Activated T-cell treated with anti-CD3 and anti-CD28 coated beads, Interleukin-2, amount 50 U/mL, for 72 hours (primary cell): ENCODE data around the gene RBM7. TPM values are rescaled to one million over a fixed set of nuclear protein-coding genes. Genes with fewer than 3 reads are reported as not detected.

ENCODE experiments used
- ATAC-seq, 2 donors: fragments of 150-1000 bp; cut with Tn5 transposase; replicated peaks in 1 of 2; 2 replicates each; pipeline ENCODE4 v1.10.0; 2021; ENCODE audit warnings: moderate library complexity in 2 of 2, mild to moderate bottlenecking in 1 of 2
- DNase-seq, 2 donors: peaks; one replicate each; pipeline ENCODE4 v3.0.0; 2021 to 2022; ENCODE audit warnings: mixed read lengths in 1 of 2
- H3K27ac Mint-ChIP-seq: one replicate; pipeline ENCODE4 v1.8.0; 2022; ENCODE audit warnings: mild to moderate bottlenecking, moderate library complexity, mixed read lengths
- H3K27me3 Mint-ChIP-seq: one replicate; pipeline ENCODE4 v1.8.0; 2022; ENCODE audit warnings: low read depth, mixed read lengths
- H3K36me3 Mint-ChIP-seq, 2 donors: one replicate each; pipeline ENCODE4 v1.8.0; 2022; ENCODE audit warnings: mixed read lengths in 2 of 2, mild to moderate bottlenecking in 1 of 2; ENCODE audit not compliant: insufficient read depth in 2 of 2
- H3K4me1 Mint-ChIP-seq: one replicate; pipeline ENCODE4 v1.8.0; 2022; ENCODE audit warnings: low read depth, mixed read lengths
- H3K4me3 Mint-ChIP-seq, 2 donors: one replicate each; pipeline ENCODE4 v1.8.0; 2022; ENCODE audit warnings: mild to moderate bottlenecking in 2 of 2, mixed read lengths in 2 of 2, moderate library complexity in 2 of 2
- H3K9me3 Mint-ChIP-seq, 2 donors: one replicate each; pipeline ENCODE4 v1.8.0; 2022; ENCODE audit warnings: mixed read lengths in 2 of 2
- total RNA-seq, 2 donors: library from RNA; stranded (reverse); gene quantifications; one replicate each; pipeline ENCODE4 v1.2.3, GENCODE V29; 2022

RBM7 gene
- total RNA-seq, 2 donors from 2014 or later = 40.7 to 52.0 TPM

DNA sequence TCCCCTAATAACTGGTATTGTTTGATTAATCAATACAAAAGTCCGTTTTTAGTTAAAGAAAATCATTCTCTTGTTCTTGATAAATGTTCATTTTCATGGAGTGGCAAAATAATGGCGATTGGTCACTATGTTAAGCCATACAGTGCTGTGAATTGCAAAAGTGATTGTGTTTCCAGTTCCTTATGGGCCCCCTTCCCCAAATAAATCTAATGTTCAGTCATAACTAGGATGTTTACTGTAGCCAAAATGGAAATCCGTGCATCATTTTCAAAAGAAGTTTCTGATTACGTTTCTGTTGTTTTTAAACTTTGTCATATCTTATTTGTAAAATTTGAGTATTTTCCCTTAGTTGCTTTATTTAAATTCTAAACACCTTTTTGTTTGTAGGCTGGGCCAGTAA lies 845 bp downstream of the RBM7 start:
- no peaks in the 10 kb centered on the region for H3K27me3 Mint-ChIP-seq
- H3K4me3 Mint-ChIP-seq = peak overlapping the region; percentile 91 to 99
- H3K27ac Mint-ChIP-seq = peak overlapping the region; percentile 99
- peaks cover 68% of the 10 kb centered on the region for H3K4me1 Mint-ChIP-seq
- DNase-seq (no peak), ATAC-seq (no peak)
- H3K9me3 Mint-ChIP-seq = no peaks in the 10 kb centered on the region
- peaks cover 22 to 30% of the 10 kb centered on the region in 2 donors for H3K36me3 Mint-ChIP-seq

DNA sequence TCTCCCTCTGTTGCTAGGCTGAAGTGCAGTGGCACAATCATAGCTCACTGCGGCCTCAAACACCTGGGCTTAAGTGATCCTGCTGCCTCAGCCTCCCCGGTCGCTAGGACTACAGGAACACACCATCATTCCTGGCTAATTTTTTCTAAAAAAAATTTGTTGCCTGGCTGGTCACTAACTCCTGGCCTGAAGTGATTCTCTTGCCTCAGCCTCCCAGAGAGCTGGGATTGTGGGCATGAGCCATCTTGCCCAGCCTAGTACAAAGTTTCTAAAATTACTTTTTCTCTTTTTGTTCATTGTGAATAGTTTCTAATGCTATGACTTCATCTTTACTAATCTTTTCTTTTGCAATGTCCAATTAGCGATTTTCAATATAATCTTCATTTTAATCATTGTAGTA lies 12.5 kb downstream of the RBM7 start:
- DNase-seq (no peak), ATAC-seq (no peak)
- no peak overlapping the region for H3K27ac Mint-ChIP-seq
- H3K9me3 Mint-ChIP-seq = no peaks in the 10 kb centered on the region
- no peaks in the 10 kb centered on the region for H3K27me3 Mint-ChIP-seq
- peaks cover 6 to 13% of the 10 kb centered on the region in 2 donors for H3K36me3 Mint-ChIP-seq
- H3K4me1 Mint-ChIP-seq = no peaks in the 10 kb centered on the region
- no peak overlapping the region for H3K4me3 Mint-ChIP-seq

DNA sequence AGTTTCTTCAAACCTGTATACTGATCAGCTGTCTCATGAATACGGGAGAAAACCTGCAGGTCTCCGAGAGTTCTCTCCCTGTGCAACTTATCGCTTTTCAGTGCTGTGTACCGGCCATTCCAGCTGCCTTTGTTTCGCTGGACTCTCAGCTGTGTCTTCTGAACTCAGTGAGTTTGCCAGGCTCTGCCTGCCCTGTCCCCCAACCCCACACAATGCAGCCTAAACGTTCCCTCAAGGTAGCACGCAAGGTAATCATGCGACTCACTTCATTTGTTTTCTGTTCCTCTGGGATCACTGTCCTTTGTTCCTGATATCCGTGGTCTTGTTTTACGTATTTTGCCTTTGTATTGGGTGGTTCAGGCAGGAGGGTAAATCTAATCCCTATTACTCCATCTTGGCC lies 13.5 kb downstream of the RBM7 start:
- H3K27ac Mint-ChIP-seq = peak overlapping the region; percentile 81
- H3K9me3 Mint-ChIP-seq = no peaks in the 10 kb centered on the region
- ATAC-seq = no peak
- no peaks in the 10 kb centered on the region for H3K27me3 Mint-ChIP-seq
- H3K4me3 Mint-ChIP-seq = no peak overlapping the region
- no peak for DNase-seq
- H3K36me3 Mint-ChIP-seq = peaks cover 6 to 13% of the 10 kb centered on the region in 2 donors
- no peaks in the 10 kb centered on the region for H3K4me1 Mint-ChIP-seq

DNA sequence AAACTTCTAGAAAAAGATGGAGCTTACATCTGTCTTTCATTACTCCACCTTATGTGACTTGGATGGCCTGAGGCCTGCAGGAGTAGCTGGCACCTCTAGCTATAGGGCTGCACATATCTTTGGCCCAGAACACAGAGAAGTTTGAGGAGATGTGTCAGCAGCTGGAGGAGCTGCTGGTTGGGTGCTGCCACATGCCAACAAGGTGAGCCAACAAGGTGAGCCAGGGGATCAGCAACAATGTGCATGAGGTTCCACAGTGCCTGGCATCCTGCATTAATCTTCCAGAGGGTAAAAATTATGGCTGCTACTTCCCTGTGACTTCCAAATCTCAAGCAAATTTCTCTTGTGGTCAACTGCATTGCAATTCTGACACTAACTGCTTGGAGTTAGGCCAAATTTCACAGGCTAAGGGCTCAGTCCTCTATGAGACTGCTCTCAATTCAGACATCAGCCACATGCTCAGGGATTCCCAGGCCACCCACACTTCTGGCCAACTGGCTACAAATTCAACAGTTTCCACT lies 16.0 kb downstream of the RBM7 start:
- H3K4me1 Mint-ChIP-seq = no peaks in the 10 kb centered on the region
- H3K4me3 Mint-ChIP-seq = no peak overlapping the region
- peaks cover 3 to 6% of the 10 kb centered on the region in 2 donors for H3K36me3 Mint-ChIP-seq
- no peaks in the 10 kb centered on the region for H3K9me3 Mint-ChIP-seq
- ATAC-seq = no peak
- no peak for DNase-seq
- H3K27ac Mint-ChIP-seq = no peak overlapping the region
- H3K27me3 Mint-ChIP-seq = no peaks in the 10 kb centered on the region

DNA sequence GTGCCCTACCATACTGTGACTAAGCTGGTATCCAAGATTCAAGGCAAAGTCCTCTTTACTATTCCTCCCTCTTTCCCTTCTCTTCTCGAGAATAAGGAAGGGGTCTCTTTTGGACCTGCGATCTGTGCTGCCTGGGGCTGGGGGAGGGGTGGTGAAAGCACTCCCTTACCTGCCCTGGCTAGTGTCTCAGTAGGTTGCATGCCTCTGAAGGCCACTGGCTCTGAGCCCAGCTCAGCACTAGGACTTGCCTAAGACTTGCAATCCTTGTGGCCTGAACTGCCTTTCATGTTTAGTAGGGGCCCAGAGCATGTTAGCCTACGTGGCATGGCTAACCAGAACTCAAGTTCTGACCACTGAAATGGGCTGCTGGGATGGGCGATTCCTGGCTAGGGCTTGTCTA lies 25.8 kb downstream of the RBM7 start:
- H3K27me3 Mint-ChIP-seq = no peaks in the 10 kb centered on the region
- H3K36me3 Mint-ChIP-seq = peaks cover 3 to 6% of the 10 kb centered on the region in 2 donors
- peaks cover 9% of the 10 kb centered on the region for H3K4me1 Mint-ChIP-seq
- H3K4me3 Mint-ChIP-seq = no peak overlapping the region
- DNase-seq = no peak
- H3K27ac Mint-ChIP-seq = no peak overlapping the region
- H3K9me3 Mint-ChIP-seq = peaks cover 0 to 2% of the 10 kb centered on the region in 2 donors
- no peak for ATAC-seq

GRCh38 chr11:114430290-114430689 lies 29.8 kb downstream of the RBM7 start:
- H3K9me3 Mint-ChIP-seq = no peaks in the 10 kb centered on the region
- ATAC-seq = peak; percentile 41 to 53
- no peak overlapping the region for H3K4me3 Mint-ChIP-seq
- DNase-seq = no peak
- peaks cover 0 to 2% of the 10 kb centered on the region in 2 donors for H3K36me3 Mint-ChIP-seq
- H3K27me3 Mint-ChIP-seq = no peaks in the 10 kb centered on the region
- no peak overlapping the region for H3K27ac Mint-ChIP-seq
- peaks cover 9% of the 10 kb centered on the region for H3K4me1 Mint-ChIP-seq

DNA sequence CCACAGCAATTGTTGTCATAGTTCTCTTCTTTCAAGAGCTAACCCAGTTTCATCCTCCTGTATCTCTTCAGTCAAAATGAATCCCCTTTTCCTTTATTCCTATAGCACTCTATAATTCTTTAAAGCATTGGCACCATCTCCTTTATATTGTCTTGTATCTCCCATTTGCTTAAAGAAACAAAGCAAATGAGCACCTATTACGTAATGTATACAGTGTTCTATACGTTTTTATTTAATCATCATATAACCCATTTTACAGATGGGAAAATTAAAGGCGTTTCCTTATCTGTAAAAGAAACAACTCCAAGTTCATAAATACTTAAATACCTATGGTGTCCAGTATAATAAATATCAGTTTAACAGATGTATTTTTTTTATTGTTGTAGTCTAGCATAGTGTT lies 32.4 kb downstream of the RBM7 start:
- Mint-ChIP-seq H3K4me1 (peaks cover 9% of the 10 kb centered on the region), H3K36me3 (no peaks in the 10 kb centered on the region)

GRCh38 chr11:114433376-114433775 lies 32.9 kb downstream of the RBM7 start:
- DNase-seq (no peak), ATAC-seq (no peak)
- no peaks in the 10 kb centered on the region for H3K36me3 Mint-ChIP-seq
- no peaks in the 10 kb centered on the region for H3K9me3 Mint-ChIP-seq
- peaks cover 9% of the 10 kb centered on the region for H3K4me1 Mint-ChIP-seq
- H3K27ac Mint-ChIP-seq = no peak overlapping the region
- no peaks in the 10 kb centered on the region for H3K27me3 Mint-ChIP-seq
- H3K4me3 Mint-ChIP-seq = no peak overlapping the region

More for the DNA sequence above, 32.4 kb downstream of the RBM7 start:
- H3K4me3 Mint-ChIP-seq = no peak overlapping the region
- H3K9me3 Mint-ChIP-seq = no peaks in the 10 kb centered on the region
- ATAC-seq (no peak), DNase-seq (no peak)
- no peak overlapping the region for H3K27ac Mint-ChIP-seq
- H3K27me3 Mint-ChIP-seq = no peaks in the 10 kb centered on the region

GRCh38 chr11:114438303-114438702 lies 37.8 kb downstream of the RBM7 start:
- ATAC-seq = no peak
- H3K27ac Mint-ChIP-seq = no peak overlapping the region
- no peaks in the 10 kb centered on the region for H3K27me3 Mint-ChIP-seq
- no peak for DNase-seq
- H3K9me3 Mint-ChIP-seq = no peaks in the 10 kb centered on the region
- H3K4me3 Mint-ChIP-seq = no peak overlapping the region
- peaks cover 35% of the 10 kb centered on the region for H3K4me1 Mint-ChIP-seq
- peaks cover 0 to 6% of the 10 kb centered on the region in 2 donors for H3K36me3 Mint-ChIP-seq

DNA sequence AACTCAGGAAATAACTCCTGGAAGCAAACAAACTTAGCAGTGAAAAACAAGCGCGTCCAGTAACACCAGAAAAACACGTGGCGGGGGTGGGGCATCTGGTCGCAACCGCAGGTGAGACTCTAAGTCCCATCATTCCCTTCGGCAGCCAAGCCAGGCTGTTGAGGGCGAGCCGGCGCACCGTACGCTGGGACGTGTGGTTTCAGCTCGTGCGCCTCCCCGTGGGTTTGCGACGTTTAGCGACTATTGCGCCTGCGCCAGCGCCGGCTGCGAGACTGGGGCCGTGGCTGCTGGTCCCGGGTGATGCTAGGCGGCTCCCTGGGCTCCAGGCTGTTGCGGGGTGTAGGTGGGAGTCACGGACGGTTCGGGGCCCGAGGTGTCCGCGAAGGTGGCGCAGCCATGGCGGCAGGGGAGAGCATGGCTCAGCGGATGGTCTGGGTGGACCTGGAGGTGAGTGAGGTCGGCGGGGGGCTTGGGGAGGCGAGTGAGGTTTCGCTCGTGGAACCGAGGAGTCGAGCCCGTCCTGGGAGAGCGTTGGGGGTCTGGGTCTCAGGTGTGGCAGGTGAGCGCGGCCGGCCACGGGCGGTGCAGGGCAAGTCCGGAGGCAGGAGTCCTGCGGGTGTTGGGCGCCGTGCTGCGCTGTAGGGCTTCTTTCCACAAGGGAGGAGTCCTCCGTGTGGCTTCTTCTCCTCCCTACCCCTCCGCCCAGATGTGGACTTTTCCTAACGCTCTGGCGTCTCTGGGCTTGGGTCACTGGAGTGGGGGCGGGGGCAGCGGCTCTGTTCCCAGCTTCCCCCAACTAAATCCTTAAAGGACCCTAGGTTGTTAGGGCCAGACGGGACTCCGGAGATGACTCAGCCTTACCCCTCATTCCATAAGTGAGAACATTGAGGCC lies 39.0 kb downstream of the RBM7 start, which contains the start of gene REXO2:
Gene REXO2 (plus strand): TSS at position 239 of the 892 bp plus-strand sequence. CDS start 62 bp downstream, at position 301.
- H3K27ac Mint-ChIP-seq = peak within 1 kb of the TSS; percentile 94
- peak; percentile 96 for ATAC-seq
- DNase-seq = peak; percentile 93 to 94
- no peaks in the 10 kb centered on the region for H3K27me3 Mint-ChIP-seq
- H3K36me3 Mint-ChIP-seq = peaks cover 0 to 6% of the 10 kb centered on the region in 2 donors
- H3K4me1 Mint-ChIP-seq = peaks cover 35% of the 10 kb centered on the region
- H3K9me3 Mint-ChIP-seq = no peaks in the 10 kb centered on the region
- H3K4me3 Mint-ChIP-seq = peak within 1 kb of the TSS; percentile 92 to 98

- H3K36me3 Mint-ChIP-seq = peaks cover 0 to 6% of the 10 kb centered on the region in 2 donors
- H3K27me3 Mint-ChIP-seq = no peaks in the 10 kb centered on the region
- peaks cover 35% of the 10 kb centered on the region for H3K4me1 Mint-ChIP-seq
- no peak for ATAC-seq
- peak overlapping the region; percentile 94 for H3K27ac Mint-ChIP-seq
- no peak for DNase-seq
- peak overlapping the region; percentile 92 to 98 for H3K4me3 Mint-ChIP-seq
- no peaks in the 10 kb centered on the region for H3K9me3 Mint-ChIP-seq
Observed at GRCh38 chr11:114440121-114440860, 39.8 kb downstream of the RBM7 start.

GRCh38 chr11:114440971-114441763 lies 40.7 kb downstream of the RBM7 start:
- DNase-seq (no peak), ATAC-seq (no peak)
- H3K27me3 Mint-ChIP-seq = no peaks in the 10 kb centered on the region
- H3K4me1 Mint-ChIP-seq = peaks cover 35% of the 10 kb centered on the region
- H3K4me3 Mint-ChIP-seq = peak overlapping the region; percentile 11 to 53
- H3K36me3 Mint-ChIP-seq = peaks cover 0 to 6% of the 10 kb centered on the region in 2 donors
- H3K27ac Mint-ChIP-seq = no peak overlapping the region
- no peaks in the 10 kb centered on the region for H3K9me3 Mint-ChIP-seq
